ENCODE data around the gene CD79B.
A peak's percentile ranks its signal among the peaks of the same experiment; 100 is the strongest.
"Not testable (repeated sequence)": the region's sequence is repeated elsewhere in the genome, so short reads cannot be mapped to it uniquely, and the experiment has no call there.

Gene CD79B

GRCh38 chr17:63917206-63917605 is 14.9 kb downstream of the CD79B start:
- H3K4me3 Mint-ChIP-seq; H3K9me3 Mint-ChIP-seq; H3K27me3 Mint-ChIP-seq; H3K36me3 Mint-ChIP-seq (ENCODE audit: low read depth); H3K27ac Mint-ChIP-seq: not testable (repeated sequence)
- peaks cover 16% of the 10 kb centered on the region for H3K4me1 Mint-ChIP-seq (ENCODE audit: low read depth)

- Mint-ChIP-seq H3K4me3 (no peak overlapping the region), H3K27ac (no peak overlapping the region), H3K27me3 (no peaks in the 10 kb centered on the region), H3K4me1 (ENCODE audit: low read depth) (peaks cover 16% of the 10 kb centered on the region), H3K36me3 (ENCODE audit: low read depth) (no peaks in the 10 kb centered on the region), H3K9me3 (no peaks in the 10 kb centered on the region)
These were observed 15.5 kb downstream of the CD79B start for GRCh38 chr17:63916566-63917185.

DNA sequence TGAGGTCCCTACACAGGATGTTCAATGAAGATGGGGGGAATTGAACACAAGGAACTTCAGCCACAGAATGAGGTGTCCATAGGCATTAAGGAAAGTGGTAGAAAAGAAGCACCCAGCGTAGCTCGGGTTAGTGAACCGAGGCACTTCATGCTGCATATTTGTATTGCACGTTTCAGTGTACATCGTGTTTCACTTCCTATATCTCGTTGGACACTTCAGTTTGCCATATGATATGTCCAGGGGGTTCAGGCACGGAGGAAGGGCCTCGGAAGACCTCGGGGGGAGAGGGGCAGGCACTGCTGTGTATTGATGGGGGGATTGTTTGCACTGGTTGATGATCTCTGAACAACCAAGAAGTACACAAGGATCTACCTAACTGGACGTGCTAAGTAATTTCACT is 16.4 kb downstream of the CD79B start:
- H3K9me3 Mint-ChIP-seq; H3K4me3 Mint-ChIP-seq; H3K36me3 Mint-ChIP-seq (ENCODE audit: low read depth); H3K27me3 Mint-ChIP-seq; H3K27ac Mint-ChIP-seq: not testable (repeated sequence)
- H3K4me1 Mint-ChIP-seq (ENCODE audit: low read depth) = peaks cover 16% of the 10 kb centered on the region

DNA sequence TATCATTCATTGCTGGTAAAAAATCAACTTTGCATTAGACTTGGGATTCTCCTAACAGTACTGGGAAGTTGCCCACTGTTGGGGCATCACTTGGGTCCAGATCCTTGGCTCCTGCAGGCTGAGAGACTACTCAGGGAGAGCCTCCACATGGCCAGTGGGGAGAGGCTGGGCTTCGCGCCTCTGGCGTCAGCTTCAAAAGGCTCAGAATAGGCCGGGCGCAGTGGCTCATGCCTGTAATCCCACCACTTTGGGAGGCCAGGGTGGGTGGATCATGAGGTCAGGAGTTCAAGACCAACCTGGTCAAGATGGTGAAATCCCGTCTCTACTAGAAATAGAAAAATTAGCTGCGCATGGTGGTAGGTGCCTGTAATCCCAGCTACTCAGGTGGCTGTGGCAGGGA is 17.7 kb downstream of the CD79B start:
- H3K9me3 Mint-ChIP-seq = no peaks in the 10 kb centered on the region
- no peak overlapping the region for H3K4me3 Mint-ChIP-seq
- H3K4me1 Mint-ChIP-seq (ENCODE audit: low read depth) = peaks cover 10% of the 10 kb centered on the region
- H3K27ac Mint-ChIP-seq = no peak overlapping the region
- H3K27me3 Mint-ChIP-seq = no peaks in the 10 kb centered on the region
- no peaks in the 10 kb centered on the region for H3K36me3 Mint-ChIP-seq (ENCODE audit: low read depth)

GRCh38 chr17:63911657-63912100 is 20.5 kb downstream of the CD79B start:
- H3K27ac Mint-ChIP-seq = no peak overlapping the region
- H3K9me3 Mint-ChIP-seq = no peaks in the 10 kb centered on the region
- H3K4me1 Mint-ChIP-seq (ENCODE audit: low read depth) = peaks cover 4% of the 10 kb centered on the region
- H3K27me3 Mint-ChIP-seq = no peaks in the 10 kb centered on the region
- no peak overlapping the region for H3K4me3 Mint-ChIP-seq
- no peaks in the 10 kb centered on the region for H3K36me3 Mint-ChIP-seq (ENCODE audit: low read depth)

DNA sequence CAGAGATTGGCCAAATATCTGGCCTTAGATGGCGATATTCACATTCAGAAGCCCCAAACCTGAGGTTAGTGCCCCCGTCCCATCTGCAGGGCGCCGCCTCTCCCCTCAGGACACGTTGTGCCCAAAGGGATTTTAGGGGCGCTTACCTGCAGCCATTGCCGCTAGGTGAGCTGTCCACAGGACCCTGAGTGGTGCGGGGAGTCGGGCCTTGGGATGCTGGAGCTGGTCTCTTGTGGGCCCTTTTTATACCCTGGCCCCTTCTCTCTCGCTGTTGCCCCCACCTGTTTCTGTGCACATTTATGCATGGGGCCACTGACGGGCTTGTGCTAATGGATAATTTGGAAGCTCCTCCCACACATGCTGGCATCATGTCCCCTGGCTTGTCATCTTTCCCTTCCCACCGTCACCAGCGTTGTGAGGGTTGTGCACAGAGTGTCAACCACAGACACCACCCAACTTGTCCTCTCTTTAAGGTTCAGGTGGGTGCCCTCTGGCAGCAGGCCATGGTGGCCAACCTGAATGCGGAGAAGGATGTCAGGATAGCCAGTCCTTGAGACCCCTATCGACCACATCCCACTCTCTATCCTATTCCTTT is 21.0 kb downstream of the CD79B start, which contains the start of gene CSHL1:
CSHL1 (minus strand) TSS at position 218 of the 595 bp plus-strand sequence; CDS start at position 156, 62 bp downstream.
- Mint-ChIP-seq H3K9me3 (no peaks in the 10 kb centered on the region), H3K4me1 (ENCODE audit: low read depth) (peaks cover 4% of the 10 kb centered on the region), H3K4me3 (no peak within 1 kb of the TSS), H3K36me3 (ENCODE audit: low read depth) (no peaks in the 10 kb centered on the region), H3K27me3 (no peaks in the 10 kb centered on the region), H3K27ac (no peak within 1 kb of the TSS)

GRCh38 chr17:63910096-63910495 is 22.0 kb downstream of the CD79B start:
- H3K36me3 Mint-ChIP-seq (ENCODE audit: low read depth) = no peaks in the 10 kb centered on the region
- no peaks in the 10 kb centered on the region for H3K9me3 Mint-ChIP-seq
- no peak overlapping the region for H3K4me3 Mint-ChIP-seq
- peaks cover 4% of the 10 kb centered on the region for H3K4me1 Mint-ChIP-seq (ENCODE audit: low read depth)
- H3K27ac Mint-ChIP-seq = no peak overlapping the region
- H3K27me3 Mint-ChIP-seq = no peaks in the 10 kb centered on the region

DNA sequence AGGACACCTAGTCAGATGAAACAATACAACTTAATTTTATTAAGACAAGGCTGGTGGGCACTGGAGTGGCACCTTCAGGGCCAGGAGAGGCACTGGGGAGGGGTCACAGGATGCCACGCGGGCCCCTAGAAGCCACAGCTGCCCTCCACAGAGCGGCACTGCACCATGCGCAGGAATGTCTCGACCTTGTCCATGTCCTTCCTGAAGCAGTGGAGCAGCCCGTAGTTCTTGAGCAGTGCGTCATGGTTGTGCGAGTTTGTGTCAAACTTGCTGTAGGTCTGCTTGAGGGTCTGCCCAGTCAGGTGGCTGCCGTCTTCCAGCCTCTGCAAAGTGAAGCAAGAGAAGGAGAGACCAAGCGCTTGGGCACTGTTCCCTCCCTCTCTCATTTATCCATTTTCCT is 22.5 kb downstream of the CD79B start:
- not testable (repeated sequence) for H3K9me3 Mint-ChIP-seq; H3K27me3 Mint-ChIP-seq; H3K36me3 Mint-ChIP-seq (ENCODE audit: low read depth); H3K27ac Mint-ChIP-seq; H3K4me3 Mint-ChIP-seq; H3K4me1 Mint-ChIP-seq (ENCODE audit: low read depth)

- H3K36me3 Mint-ChIP-seq (ENCODE audit: low read depth); H3K4me3 Mint-ChIP-seq; H3K27me3 Mint-ChIP-seq; H3K4me1 Mint-ChIP-seq (ENCODE audit: low read depth); H3K27ac Mint-ChIP-seq; H3K9me3 Mint-ChIP-seq: not testable (repeated sequence)
These were observed 24.9 kb downstream of the CD79B start for GRCh38 chr17:63907161-63907778.

DNA sequence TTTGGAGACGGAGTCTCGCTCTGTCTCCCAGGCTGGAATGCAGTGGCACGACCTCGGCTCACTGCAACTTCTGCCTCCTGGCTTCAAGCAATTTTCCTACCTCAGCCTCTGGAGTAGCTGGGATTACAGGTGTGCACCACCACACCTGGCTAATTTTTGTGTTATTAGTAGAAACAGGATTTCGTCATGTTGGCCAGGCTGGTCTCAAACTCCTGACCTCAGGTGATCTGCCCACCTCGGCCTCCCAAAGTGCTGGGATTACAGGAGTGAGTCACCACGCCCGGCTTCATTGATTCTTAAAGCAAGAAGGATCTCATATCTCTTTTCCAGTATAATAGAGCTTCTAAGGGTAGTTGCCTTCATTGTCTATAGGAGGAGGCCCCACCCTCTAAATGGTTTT is 27.3 kb downstream of the CD79B start:
- not testable (repeated sequence) for H3K27me3 Mint-ChIP-seq; H3K4me3 Mint-ChIP-seq; H3K4me1 Mint-ChIP-seq (ENCODE audit: low read depth); H3K27ac Mint-ChIP-seq; H3K9me3 Mint-ChIP-seq; H3K36me3 Mint-ChIP-seq (ENCODE audit: low read depth)

GRCh38 chr17:63903787-63904201 is 28.3 kb downstream of the CD79B start:
- not testable (repeated sequence) for H3K4me3 Mint-ChIP-seq; H3K36me3 Mint-ChIP-seq (ENCODE audit: low read depth)
- peak overlapping the region; percentile 36 for H3K27ac Mint-ChIP-seq

GRCh38 chr17:63901971-63902370 is 30.2 kb downstream of the CD79B start:
- peaks cover 15% of the 10 kb centered on the region for H3K4me1 Mint-ChIP-seq (ENCODE audit: low read depth)
- H3K27me3 Mint-ChIP-seq; H3K36me3 Mint-ChIP-seq (ENCODE audit: low read depth); H3K4me3 Mint-ChIP-seq; H3K27ac Mint-ChIP-seq; H3K9me3 Mint-ChIP-seq: not testable (repeated sequence)

More at GRCh38 chr17:63903787-63904201, 28.3 kb downstream of the CD79B start:
- not testable (repeated sequence) for H3K9me3 Mint-ChIP-seq, H3K27me3 Mint-ChIP-seq
- H3K4me1 Mint-ChIP-seq (ENCODE audit: low read depth) = peaks cover 15% of the 10 kb centered on the region

GRCh38 chr17:63898899-63899798 is 33.0 kb downstream of the CD79B start:
- not testable (repeated sequence) for H3K27me3 Mint-ChIP-seq; H3K9me3 Mint-ChIP-seq; H3K4me3 Mint-ChIP-seq; H3K27ac Mint-ChIP-seq; H3K36me3 Mint-ChIP-seq (ENCODE audit: low read depth)
- peaks cover 15% of the 10 kb centered on the region for H3K4me1 Mint-ChIP-seq (ENCODE audit: low read depth)

GRCh38 chr17:63896524-63897354 is 35.4 kb downstream of the CD79B start, which contains the start of gene CSH1:
Gene CSH1, minus strand, starts transcription at chr17:63896574. Its CDS starts 63 bp downstream, at chr17:63896511.
- not testable (repeated sequence) for H3K27me3 Mint-ChIP-seq; H3K4me3 Mint-ChIP-seq; H3K4me1 Mint-ChIP-seq (ENCODE audit: low read depth); H3K9me3 Mint-ChIP-seq; H3K36me3 Mint-ChIP-seq (ENCODE audit: low read depth); H3K27ac Mint-ChIP-seq

Data from stimulated activated naive CD8-positive, alpha-beta T cell treated with anti-CD3 and anti-CD28 coated beads, Interleukin-15, Interleukin-2, amounts not matched to agents 100 ng/mL and 50 ng/mL, for 24 hours (primary cell).